Endothelial cell of umbilical vein (primary cell): Measurements from ENCODE around the gene ASS1. TPM values are rescaled to one million over a fixed set of nuclear protein-coding genes. Genes with fewer than 3 reads are reported as not detected.

Experiments used
- BruUV-seq: library from RNA; stranded (reverse); fragments of 400-500 nt; replicated peaks from 2 replicates; lab custom pipeline; 2021; lab: Mats Ljungman, UMichigan
- CTCF ChIA-PET: fragments of 300-600, 350-600 bp; sonication (Branson Sonifier 250); formaldehyde crosslinking; loops from one replicate; lab custom pipeline; 2021; ENCODE audit warnings: antibody characterized with exemption, inconsistent platforms; lab: Charles Lee
- POLR2A ChIA-PET: fragments of 300-600, 350-600 bp; sonication (Branson Sonifier 250); formaldehyde crosslinking; loops from one replicate; lab custom pipeline; 2021; ENCODE audit warnings: antibody characterized with exemption, inconsistent platforms; lab: Charles Lee
- DNase-seq: peaks from one replicate; pipeline ENCODE4 v3.0.0-alpha.2; 2011; ENCODE audit warnings: low read depth, low spot score
- FAIRE-seq: peaks from 2 replicates; lab custom pipeline; 2011; peaks lifted over from hg19 to GRCh38; lab: Jason Lieb, UNC
- H2AFZ ChIP-seq: 2 replicates; pipeline ENCODE4 v1.6.0; 2012; ENCODE audit warnings: low read depth, low read length, control low read depth, inconsistent platforms
- H3K27ac ChIP-seq: 2 replicates; pipeline ENCODE4 v1.5.1; 2011; ENCODE audit warnings: low read depth, mild to moderate bottlenecking, control low read depth, low read length, moderate library complexity; ENCODE audit not compliant: insufficient read depth
- H3K27me3 ChIP-seq, 2 experiments: 2 replicates each; pipeline versions ENCODE4 v1.6.0 to v1.6.1; 2011; ENCODE audit warnings: low read length in 2 of 2, mixed read lengths in 1 of 2; ENCODE audit not compliant: control insufficient read depth in 2 of 2, insufficient read depth in 2 of 2
- H3K36me3 ChIP-seq, 2 experiments: 2 replicates in 1 of 2; 3 replicates in 1 of 2; pipeline ENCODE4 v1.5.1; 2011; ENCODE audit warnings: low read length in 2 of 2, mild to moderate bottlenecking in 1 of 2, moderate library complexity in 1 of 2; ENCODE audit not compliant: control insufficient read depth in 2 of 2, insufficient read depth in 2 of 2; ENCODE audit errors: extremely low read depth in 1 of 2
- H3K4me1 ChIP-seq: 3 replicates; pipeline ENCODE4 v1.5.1; 2011; ENCODE audit warnings: mild to moderate bottlenecking, low read length; ENCODE audit not compliant: control insufficient read depth, insufficient read depth; ENCODE audit errors: extremely low read depth
- H3K4me2 ChIP-seq: 2 replicates; pipeline ENCODE4 v1.6.1; 2011; ENCODE audit warnings: low read length, control low read depth, mixed read lengths; ENCODE audit not compliant: insufficient read depth
- H3K4me3 ChIP-seq, 3 experiments: fragments of 200-600 bp in 1 of 3; sonication (generic), shearing (Covaris generic) in 1 of 3; replicated peaks in 1 of 3; 2 replicates each; pipeline ENCODE4 v1.5.1; 2011 to 2016; ENCODE audit warnings: control low read depth in 3 of 3, low read length in 3 of 3, mild to moderate bottlenecking in 2 of 3, inconsistent platforms in 1 of 3, low read depth in 1 of 3, moderate library complexity in 1 of 3; ENCODE audit not compliant: insufficient read depth in 1 of 3
- H3K79me2 ChIP-seq: 2 replicates; pipeline ENCODE4 v1.6.0; 2012; ENCODE audit warnings: low read length, inconsistent platforms; ENCODE audit not compliant: control insufficient read depth, insufficient read depth
- H3K9ac ChIP-seq: replicated peaks from 2 replicates; pipeline ENCODE3; 2011; ENCODE audit warnings: low read length, control low read depth; ENCODE audit not compliant: insufficient read depth; ENCODE audit errors: extremely low read depth
- H3K9me1 ChIP-seq: replicated peaks from 3 replicates; pipeline ENCODE4 v1.6.0; 2011; ENCODE audit warnings: mild to moderate bottlenecking, low read length; ENCODE audit not compliant: control insufficient read depth, insufficient read depth; ENCODE audit errors: extremely low read depth
- H3K9me3 ChIP-seq: replicated peaks from 2 replicates; pipeline ENCODE4 v1.5.1; 2012; ENCODE audit warnings: low read length, inconsistent platforms; ENCODE audit not compliant: control insufficient read depth, insufficient read depth
- H4K20me1 ChIP-seq: replicated peaks from 2 replicates; pipeline ENCODE3; 2011; ENCODE audit warnings: mild to moderate bottlenecking, low read length; ENCODE audit not compliant: control insufficient read depth, insufficient read depth; ENCODE audit errors: extremely low read depth
- EZH2 ChIP-seq: IDR thresholded peaks from 2 replicates; pipeline ENCODE4 v1.6.1; 2012; ENCODE audit warnings: borderline replicate concordance, low read depth, mild to moderate bottlenecking, moderate library complexity, low read length, inconsistent platforms; ENCODE audit not compliant: severe bottlenecking
- FOS ChIP-seq: IDR thresholded peaks from 2 replicates; pipeline ENCODE4 v1.6.1; 2011; ENCODE audit warnings: mild to moderate bottlenecking, low read length, moderate library complexity, borderline replicate concordance; ENCODE audit not compliant: insufficient read depth
- GATA2 ChIP-seq: IDR thresholded peaks from 2 replicates; pipeline ENCODE4 v1.7.0; 2011; ENCODE audit warnings: low read depth, mild to moderate bottlenecking, moderate library complexity, mixed read lengths, low read length; ENCODE audit not compliant: insufficient read length, insufficient read depth
- JUN ChIP-seq: IDR thresholded peaks from 2 replicates; pipeline ENCODE4 v1.6.1; 2011; ENCODE audit warnings: borderline replicate concordance, low read depth; ENCODE audit not compliant: insufficient read length, insufficient read depth
- MYC ChIP-seq: IDR thresholded peaks from one replicate; pipeline ENCODE4 v1.6.1; 2011; ENCODE audit warnings: mild to moderate bottlenecking, low read depth, low read length
- POLR2A ChIP-seq: IDR thresholded peaks from 2 replicates; pipeline ENCODE4 v1.6.1; 2012; ENCODE audit warnings: low read depth, mild to moderate bottlenecking, control low read depth, low read length
- POLR2AphosphoS5 ChIP-seq: IDR thresholded peaks from 2 replicates; pipeline ENCODE4 v1.6.1; 2012; ENCODE audit warnings: low read depth, mild to moderate bottlenecking, control low read depth, low read length, moderate library complexity; ENCODE audit not compliant: insufficient read depth
- dilution Hi-C: fragments of 300-500 bp; cut with MboI; formaldehyde crosslinking; loops from one replicate; pipeline ENCODE4 v1.15.0; 2019; ENCODE audit warnings: low sequenced_read_pairs; ENCODE audit not compliant: extremely low pct_ligation_motif_present
- intact Hi-C: fragments of 100-400 bp; cut with micrococcal nuclease; formaldehyde crosslinking; loops from one replicate; pipeline ENCODE4 v1.10.0; 2022
- polyA plus RNA-seq, 4 experiments: library from polyadenylated mRNA; depleted of rRNA in 3 of 4; stranded (reverse) in 3 of 4; unstranded in 1 of 4; fragments of >200 nt; gene quantifications; 2 replicates each; pipeline versions ENCODE4 v1.2.1 to v1.2.3, GENCODE V29; 2011 to 2012; ENCODE audit warnings: missing spikeins in 1 of 4
- total RNA-seq: library from RNA; stranded (reverse); gene quantifications from 2 replicates; pipeline ENCODE4 v1.2.3, GENCODE V29; 2021
- TF ChIP-seq, protein P1 (sequence below): IDR thresholded peaks from 2 replicates; pipeline ENCODE4 v1.6.1; 2011; ENCODE audit not compliant: insufficient read depth, insufficient read length
- TF ChIP-seq, protein P2 (sequence below), 2 donors: IDR thresholded peaks; 1 replicate in 1 of 2; 2 replicates in 1 of 2; pipeline ENCODE4 v1.5.1; 2011; ENCODE audit warnings: low read length in 2 of 2, mild to moderate bottlenecking in 2 of 2, moderate library complexity in 2 of 2, control low read depth in 1 of 2, inconsistent platforms in 1 of 2, low read depth in 1 of 2; ENCODE audit not compliant: insufficient read depth in 1 of 2; ENCODE audit errors: extremely low read depth in 1 of 2

ASS1 gene
- total and polyA plus RNA-seq, 2 donors (not counting 3 experiments of a cell fraction or from before 2014, with no cell fraction given): 3.6 to 12.4 TPM

GRCh38 chr9:130423272-130423671, 21.5 kb upstream of the ASS1 start:
- CTCF ChIA-PET: interaction anchor here (0.9 kb wide), 1 partner anchor 15 kb away, joined by 3 read pairs; no protein-coding TSS in a partner anchor
- dilution Hi-C loops: no loop called here

More at GRCh38 chr9:130423272-130423671, 21.5 kb upstream of the ASS1 start:
- peaks cover 12% of the 10 kb centered on the region for H3K4me1 ChIP-seq
- H3K36me3 ChIP-seq: no peaks in the 10 kb centered on the region
- H3K9me3 ChIP-seq: no peaks in the 10 kb centered on the region
- BruUV-seq: no TSS peak
- H3K27me3 ChIP-seq: peaks cover 0 to 2% of the 10 kb centered on the region in 2 experiments
- H2AFZ ChIP-seq: no peak overlapping the region
- H3K27ac ChIP-seq: no peak overlapping the region
- H3K4me2 ChIP-seq: no peak overlapping the region
- DNase-seq: no peak
- no peaks in the 10 kb centered on the region for H3K79me2 ChIP-seq
- H4K20me1 ChIP-seq: no peaks in the 10 kb centered on the region
- intact Hi-C loops: no loop called here
- no peak overlapping the region for H3K4me3 ChIP-seq
- no peak overlapping the region for H3K9ac ChIP-seq
- no peak for FAIRE-seq
- TF ChIP-seq POLR2A (no peak), JUN (no peak), GATA2 (no peak), FOS (no peak), EZH2 (no peak), MYC (no peak), POLR2AphosphoS5 (no peak)
- TF ChIP-seq, protein P1, sequence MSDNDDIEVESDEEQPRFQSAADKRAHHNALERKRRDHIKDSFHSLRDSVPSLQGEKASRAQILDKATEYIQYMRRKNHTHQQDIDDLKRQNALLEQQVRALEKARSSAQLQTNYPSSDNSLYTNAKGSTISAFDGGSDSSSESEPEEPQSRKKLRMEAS: no peak
- TF ChIP-seq, protein P2, sequence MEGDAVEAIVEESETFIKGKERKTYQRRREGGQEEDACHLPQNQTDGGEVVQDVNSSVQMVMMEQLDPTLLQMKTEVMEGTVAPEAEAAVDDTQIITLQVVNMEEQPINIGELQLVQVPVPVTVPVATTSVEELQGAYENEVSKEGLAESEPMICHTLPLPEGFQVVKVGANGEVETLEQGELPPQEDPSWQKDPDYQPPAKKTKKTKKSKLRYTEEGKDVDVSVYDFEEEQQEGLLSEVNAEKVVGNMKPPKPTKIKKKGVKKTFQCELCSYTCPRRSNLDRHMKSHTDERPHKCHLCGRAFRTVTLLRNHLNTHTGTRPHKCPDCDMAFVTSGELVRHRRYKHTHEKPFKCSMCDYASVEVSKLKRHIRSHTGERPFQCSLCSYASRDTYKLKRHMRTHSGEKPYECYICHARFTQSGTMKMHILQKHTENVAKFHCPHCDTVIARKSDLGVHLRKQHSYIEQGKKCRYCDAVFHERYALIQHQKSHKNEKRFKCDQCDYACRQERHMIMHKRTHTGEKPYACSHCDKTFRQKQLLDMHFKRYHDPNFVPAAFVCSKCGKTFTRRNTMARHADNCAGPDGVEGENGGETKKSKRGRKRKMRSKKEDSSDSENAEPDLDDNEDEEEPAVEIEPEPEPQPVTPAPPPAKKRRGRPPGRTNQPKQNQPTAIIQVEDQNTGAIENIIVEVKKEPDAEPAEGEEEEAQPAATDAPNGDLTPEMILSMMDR (IDR thresholded peaks at IDR 0.05; ENCODE audit: extremely low read depth in 1 of 2, insufficient read depth in 1 of 2, low read depth in 1 of 2, low read length in 2 of 2): no peak
- no peaks in the 10 kb centered on the region for H3K9me1 ChIP-seq
- POLR2A ChIA-PET: no interaction called here
